HCT116 (cell line): ENCODE measurements around the gene HIVEP3. TPM values are rescaled to one million over a fixed set of nuclear protein-coding genes. Genes with fewer than 3 reads are reported as not detected.

Source experiments
- ATAC-seq: fragments of 200-7000 bp; cut with Tn5 transposase; 2 replicates; pipeline ENCODE4 v1.9.1; 2020; ENCODE audit warnings: mild to moderate bottlenecking, moderate library complexity
- BruUV-seq: library from RNA; stranded (reverse); fragments of 400-500 nt; replicated peaks from 2 replicates; lab custom pipeline; 2021; lab: Mats Ljungman, UMichigan
- CTCF ChIA-PET: fragments of 300-600 bp; sonication (Branson Sonifier 250); formaldehyde crosslinking; loops from one replicate; lab custom pipeline; 2021; ENCODE audit warnings: antibody characterized with exemption; lab: Charles Lee
- POLR2A ChIA-PET: fragments of 300-600, 350-600 bp; sonication (Branson Sonifier 250); formaldehyde crosslinking; loops from one replicate; lab custom pipeline; 2021; ENCODE audit warnings: antibody characterized with exemption; lab: Charles Lee
- RAD21 ChIA-PET, 2 experiments: fragments of 300-600 bp; sonication (Branson Sonifier 250); formaldehyde crosslinking; loops; one replicate each; lab custom pipeline; 2023; ENCODE audit warnings: low total read pairs in 2 of 2; ENCODE audit not compliant: uncharacterized antibody in 2 of 2, unreplicated experiment in 2 of 2, low non-redundant PET in 1 of 2; lab: Charles Lee
- DNase-seq: peaks from one replicate; pipeline ENCODE4 v3.0.0-alpha.2; 2010; ENCODE audit warnings: low read depth, low spot score
- H2AFZ ChIP-seq: fragments of 200-600 bp; shearing (Covaris generic), sonication (generic); 2 replicates; pipeline ENCODE4 v1.6.1; 2017; ENCODE audit warnings: low read depth, mixed run types, mixed read lengths, antibody characterized with exemption, low read length; ENCODE audit not compliant: poor library complexity, severe bottlenecking
- H3K27ac ChIP-seq: 2 replicates; pipeline ENCODE4 v1.5.1; 2012; ENCODE audit warnings: low read depth, low read length
- H3K27me3 ChIP-seq: fragments of 200-600 bp; sonication (generic); 2 replicates; pipeline ENCODE4 v1.6.1; 2016; ENCODE audit warnings: mixed run types, low read length, mixed read lengths; ENCODE audit not compliant: insufficient read depth
- H3K36me3 ChIP-seq, 2 experiments: fragments of 200-500 bp in 1 of 2; fragments of 200-600 bp in 1 of 2; sonication (Bioruptor generic) in 1 of 2; sonication (generic) in 1 of 2; 2 replicates each; pipeline versions ENCODE4 v1.5.1 to v1.6.1; 2014 to 2016; ENCODE audit warnings: low read length in 2 of 2, inconsistent platforms in 1 of 2, mixed read lengths in 1 of 2, mixed run types in 1 of 2; ENCODE audit not compliant: insufficient read depth in 2 of 2, control insufficient read depth in 1 of 2
- H3K4me1 ChIP-seq, 2 experiments: fragments of 200-600 bp in 1 of 2; sonication (generic) in 1 of 2; 2 replicates each; pipeline versions ENCODE4 v1.5.1 to v1.6.1; 2012 to 2017; ENCODE audit warnings: low read length in 2 of 2, inconsistent platforms in 1 of 2, mild to moderate bottlenecking in 1 of 2, mixed read lengths in 1 of 2, mixed run types in 1 of 2, moderate library complexity in 1 of 2; ENCODE audit not compliant: insufficient read depth in 2 of 2, control insufficient read depth in 1 of 2
- H3K4me2 ChIP-seq: fragments of 200-600 bp; sonication (generic); 2 replicates; pipeline ENCODE4 v1.6.1; 2017; ENCODE audit warnings: mixed run types, low read length, mixed read lengths
- H3K4me3 ChIP-seq, 2 experiments: fragments of 200-600 bp in 1 of 2; sonication (generic) in 1 of 2; replicated peaks in 1 of 2; 2 replicates each; pipeline ENCODE4 v1.5.1; 2011 to 2016; ENCODE audit warnings: low read length in 2 of 2, control low read depth in 1 of 2, low read depth in 1 of 2, mild to moderate bottlenecking in 1 of 2, mixed read lengths in 1 of 2, mixed run types in 1 of 2
- H3K79me2 ChIP-seq: fragments of 200-600 bp; sonication (generic); 2 replicates; pipeline ENCODE4 v1.6.1; 2017; ENCODE audit warnings: mild to moderate bottlenecking, mixed run types, low read length, moderate library complexity, mixed read lengths; ENCODE audit not compliant: insufficient read depth
- H3K9ac ChIP-seq: fragments of 200-600 bp; sonication (generic); 2 replicates; pipeline ENCODE4 v1.6.1; 2016; ENCODE audit warnings: low read length, mixed read lengths
- H3K9me2 ChIP-seq: fragments of 200-600 bp; sonication (generic), shearing (Covaris generic); 2 replicates; pipeline ENCODE4 v1.6.1; 2017; ENCODE audit warnings: mixed run types, mild to moderate bottlenecking, moderate library complexity; ENCODE audit not compliant: insufficient read depth
- H3K9me3 ChIP-seq, 2 experiments: fragments of 200-500 bp in 1 of 2; fragments of 200-600 bp in 1 of 2; sonication (Bioruptor generic) in 1 of 2; sonication (generic) in 1 of 2; 2 replicates each; pipeline ENCODE4 v1.6.1; 2014 to 2017; ENCODE audit warnings: low read length in 2 of 2, mixed read lengths in 2 of 2, inconsistent platforms in 1 of 2, low read depth in 1 of 2, mild to moderate bottlenecking in 1 of 2, mixed run types in 1 of 2, moderate library complexity in 1 of 2; ENCODE audit not compliant: control insufficient read depth in 1 of 2, insufficient read depth in 1 of 2
- H4K20me1 ChIP-seq: fragments of 200-600 bp; sonication (generic), shearing (Covaris generic); 2 replicates; pipeline ENCODE4 v1.6.1; 2017; ENCODE audit warnings: mixed run types, mild to moderate bottlenecking, moderate library complexity; ENCODE audit not compliant: insufficient read depth
- CBX3 ChIP-seq: IDR thresholded peaks from 2 replicates; pipeline ENCODE4 v1.6.1; 2012; ENCODE audit warnings: low read depth
- CEBPB ChIP-seq: IDR thresholded peaks from 2 replicates; pipeline ENCODE4 v1.6.1; 2012; ENCODE audit warnings: low read depth
- EGR1 ChIP-seq: IDR thresholded peaks from 2 replicates; pipeline ENCODE4 v1.6.1; 2012; ENCODE audit warnings: low read depth
- ELF1 ChIP-seq: IDR thresholded peaks from 2 replicates; pipeline ENCODE4 v1.6.1; 2012; ENCODE audit warnings: low read depth, borderline replicate concordance
- EZH2 ChIP-seq: fragments of 200-600 bp; sonication (generic); IDR thresholded peaks from 2 replicates; pipeline ENCODE4 v1.6.1; 2017; ENCODE audit warnings: antibody characterized with exemption, mixed run types
- EZH2phosphoT487 ChIP-seq: fragments of 200-600 bp; IDR thresholded peaks from 2 replicates; pipeline ENCODE4 v1.6.1; 2018; ENCODE audit warnings: antibody characterized with exemption, borderline replicate concordance
- FOSL1 ChIP-seq: IDR thresholded peaks from 2 replicates; pipeline ENCODE4 v1.6.1; 2012; ENCODE audit warnings: low read depth
- JUND ChIP-seq: IDR thresholded peaks from 2 replicates; pipeline ENCODE4 v1.6.1; 2012
- POLR2A ChIP-seq: IDR thresholded peaks from 2 replicates; pipeline ENCODE4 v1.7.0; 2011; ENCODE audit warnings: borderline replicate concordance; ENCODE audit not compliant: insufficient read depth, insufficient read length; ENCODE audit errors: extremely low read depth
- POLR2AphosphoS5 ChIP-seq: IDR thresholded peaks from 2 replicates; pipeline ENCODE4 v1.6.1; 2011; ENCODE audit warnings: mild to moderate bottlenecking, low read depth, low read length, moderate library complexity
- RAD21 ChIP-seq: IDR thresholded peaks from 2 replicates; pipeline ENCODE4 v1.6.1; 2012; ENCODE audit warnings: low read depth, mild to moderate bottlenecking
- SIN3A ChIP-seq: IDR thresholded peaks from 2 replicates; pipeline ENCODE4 v1.6.1; 2012; ENCODE audit warnings: low read depth
- SRF ChIP-seq: IDR thresholded peaks from 2 replicates; pipeline ENCODE4 v1.6.1; 2012; ENCODE audit warnings: low read depth
- TCF7L2 ChIP-seq: IDR thresholded peaks from 2 replicates; pipeline ENCODE4 v1.7.0; 2011; ENCODE audit warnings: borderline replicate concordance, inconsistent platforms; ENCODE audit not compliant: insufficient read depth, insufficient read length; ENCODE audit errors: extremely low read depth
- YY1 ChIP-seq: IDR thresholded peaks from 2 replicates; pipeline ENCODE4 v1.6.1; 2011; ENCODE audit warnings: low read length, low read depth, moderate library complexity, mild to moderate bottlenecking; ENCODE audit not compliant: insufficient replicate concordance; ENCODE audit errors: extremely low read depth
- ZNF274 ChIP-seq: fragments of 200-500 bp; sonication (Bioruptor generic); IDR thresholded peaks from 2 replicates; pipeline ENCODE4 v1.6.1; 2014; ENCODE audit warnings: mild to moderate bottlenecking, low read depth, low read length, inconsistent platforms
- intact Hi-C: fragments of 100-400 bp; cut with micrococcal nuclease; formaldehyde crosslinking; loops from 2 replicates; pipeline ENCODE4 v1.10.0; 2022
- total RNA-seq: library from RNA; stranded (reverse); gene quantifications from one replicate; pipeline ENCODE4 v1.2.1, GENCODE V29; 2021; ENCODE audit not compliant: unreplicated experiment
- TF ChIP-seq, protein P1 (sequence below): IDR thresholded peaks from 2 replicates; pipeline ENCODE4 v1.6.1; 2012
- TF ChIP-seq, protein P2 (sequence below), 3 experiments: fragments of 200-600 bp in 1 of 3; sonication (generic) in 1 of 3; IDR thresholded peaks in 2 of 3; conservative IDR thresholded peaks in 1 of 3; 2 replicates each; pipeline ENCODE4 v1.5.1; 2012 to 2017; ENCODE audit warnings: low read depth in 2 of 3, low read length in 2 of 3, antibody characterized with exemption in 1 of 3, borderline replicate concordance in 1 of 3, control low read depth in 1 of 3, mild to moderate bottlenecking in 1 of 3, mixed read lengths in 1 of 3, mixed run types in 1 of 3, moderate library complexity in 1 of 3; ENCODE audit not compliant: insufficient read depth in 1 of 3

The HIVEP3 gene
- total RNA-seq, 1 experiment from 2014 or later = 7.1 TPM

DNA sequence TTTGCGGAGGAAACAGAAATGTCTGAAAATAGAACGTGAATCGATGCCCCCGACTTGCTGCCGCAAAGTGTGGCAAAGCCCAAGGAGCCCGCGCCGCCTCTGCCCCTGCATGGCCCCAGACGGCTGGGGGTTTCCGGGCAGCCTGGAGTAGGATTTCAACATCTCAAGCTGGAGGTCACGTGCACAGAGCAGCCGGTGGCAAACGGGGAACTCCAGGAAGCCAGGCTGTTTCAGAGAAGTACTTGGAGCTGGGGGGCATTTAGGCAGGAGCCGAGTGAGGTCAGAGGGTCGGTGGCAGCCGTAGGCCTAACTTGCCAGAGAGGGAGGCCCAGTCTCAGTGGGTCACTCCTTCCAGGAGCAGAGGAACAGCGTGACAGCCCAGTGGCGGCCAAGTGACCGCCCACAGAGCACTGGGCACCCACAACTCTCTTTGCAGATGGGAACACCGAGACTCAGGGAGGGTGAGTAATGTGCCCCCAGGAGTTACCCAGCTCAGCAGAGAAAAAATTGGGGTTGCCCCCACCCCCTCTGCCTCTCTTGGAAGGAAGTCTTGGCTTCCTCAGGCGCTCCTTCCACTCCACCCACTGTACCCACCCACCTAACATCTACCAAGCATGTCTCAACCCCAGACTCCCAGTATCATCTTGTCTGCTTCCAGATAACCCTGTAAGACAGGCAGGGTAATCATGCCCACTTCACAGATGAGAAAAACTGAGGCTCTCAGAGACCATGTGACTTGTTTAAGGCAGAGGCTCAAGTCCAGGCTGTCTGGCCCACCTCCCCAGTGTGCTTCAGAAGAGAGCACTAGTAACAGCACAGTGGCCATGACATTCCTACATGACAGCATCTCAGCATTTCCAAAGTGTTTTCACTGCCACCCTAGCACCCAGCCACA, 179.4 kb downstream of the HIVEP3 start:
- Histone ChIP-seq H3K27ac (no peak overlapping the region), H4K20me1 (no peaks in the 10 kb centered on the region), H3K4me1 (peaks cover 0 to 12% of the 10 kb centered on the region in 2 experiments; a peak in 3 of 4 replicates), H3K9ac (no peak overlapping the region), H3K4me3 (no peak overlapping the region), H3K9me3 (no peaks in the 10 kb centered on the region), H3K4me2 (no peak overlapping the region), H3K9me2 (no peaks in the 10 kb centered on the region), H2AFZ (no peak overlapping the region), H3K79me2 (no peaks in the 10 kb centered on the region), H3K36me3 (no peaks in the 10 kb centered on the region), H3K27me3 (no peaks in the 10 kb centered on the region; the same call in 1 of the 2 replicates)
- DNase-seq (no peak), ATAC-seq (no peak)
- ChIA-PET RAD21 (no interaction called here), CTCF (no interaction called here), POLR2A (no interaction called here)
- TF ChIP-seq, protein P1, sequence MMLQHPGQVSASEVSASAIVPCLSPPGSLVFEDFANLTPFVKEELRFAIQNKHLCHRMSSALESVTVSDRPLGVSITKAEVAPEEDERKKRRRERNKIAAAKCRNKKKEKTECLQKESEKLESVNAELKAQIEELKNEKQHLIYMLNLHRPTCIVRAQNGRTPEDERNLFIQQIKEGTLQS = no peak
- TF ChIP-seq EGR1 (no peak), ELF1 (no peak)
- BruUV-seq = no TSS peak
- intact Hi-C loops = no loop called here

DNA sequence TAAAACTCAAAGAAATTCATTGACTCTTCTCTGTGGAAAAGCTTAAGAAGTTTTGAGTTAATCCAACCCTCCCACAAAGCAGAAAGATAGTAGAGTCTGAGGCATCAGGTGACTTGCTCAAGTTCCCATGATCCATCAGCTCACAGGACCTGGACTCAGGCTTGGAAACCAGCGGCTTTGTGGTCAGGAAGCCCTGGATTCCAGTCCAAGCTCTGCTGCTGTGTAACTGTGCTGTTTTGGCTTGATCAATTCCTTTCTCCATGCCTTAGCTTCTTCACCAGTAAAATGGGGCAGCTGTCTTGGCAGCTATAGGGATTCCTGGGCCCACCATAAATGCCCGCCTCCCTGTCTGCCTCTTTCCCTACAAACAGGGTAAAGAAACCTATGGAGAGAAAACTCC, 180.2 kb downstream of the HIVEP3 start:
- BruUV-seq = no TSS peak
- intact Hi-C loops = no loop called here
- RAD21 ChIA-PET = no interaction called here
- H3K27ac ChIP-seq = no peak overlapping the region
- no peaks in the 10 kb centered on the region for H4K20me1 ChIP-seq
- H3K4me2 ChIP-seq = no peak overlapping the region
- DNase-seq (no peak), ATAC-seq (no peak)
- no peaks in the 10 kb centered on the region for H3K36me3 ChIP-seq
- no peaks in the 10 kb centered on the region for H3K79me2 ChIP-seq
- H3K9ac ChIP-seq = no peak overlapping the region
- no peak overlapping the region for H3K4me3 ChIP-seq
- H3K27me3 ChIP-seq = no peaks in the 10 kb centered on the region; the same call in 1 of the 2 replicates
- POLR2A ChIA-PET = no interaction called here
- CTCF ChIA-PET = no interaction called here
- no peaks in the 10 kb centered on the region for H3K9me2 ChIP-seq
- H3K9me3 ChIP-seq = no peaks in the 10 kb centered on the region
- no peak overlapping the region for H2AFZ ChIP-seq
- H3K4me1 ChIP-seq = peaks cover 0 to 4% of the 10 kb centered on the region in 2 experiments; a peak in 3 of 4 replicates
- TF ChIP-seq TCF7L2 (no peak), EZH2phosphoT487 (no peak), CBX3 (no peak), EZH2 (no peak), JUND (no peak), RAD21 (no peak), FOSL1 (no peak), POLR2AphosphoS5 (no peak), CEBPB (no peak), ZNF274 (no peak), SRF (no peak), EGR1 (no peak), SIN3A (no peak), POLR2A (no peak), YY1 (no peak)
- TF ChIP-seq, protein P2, sequence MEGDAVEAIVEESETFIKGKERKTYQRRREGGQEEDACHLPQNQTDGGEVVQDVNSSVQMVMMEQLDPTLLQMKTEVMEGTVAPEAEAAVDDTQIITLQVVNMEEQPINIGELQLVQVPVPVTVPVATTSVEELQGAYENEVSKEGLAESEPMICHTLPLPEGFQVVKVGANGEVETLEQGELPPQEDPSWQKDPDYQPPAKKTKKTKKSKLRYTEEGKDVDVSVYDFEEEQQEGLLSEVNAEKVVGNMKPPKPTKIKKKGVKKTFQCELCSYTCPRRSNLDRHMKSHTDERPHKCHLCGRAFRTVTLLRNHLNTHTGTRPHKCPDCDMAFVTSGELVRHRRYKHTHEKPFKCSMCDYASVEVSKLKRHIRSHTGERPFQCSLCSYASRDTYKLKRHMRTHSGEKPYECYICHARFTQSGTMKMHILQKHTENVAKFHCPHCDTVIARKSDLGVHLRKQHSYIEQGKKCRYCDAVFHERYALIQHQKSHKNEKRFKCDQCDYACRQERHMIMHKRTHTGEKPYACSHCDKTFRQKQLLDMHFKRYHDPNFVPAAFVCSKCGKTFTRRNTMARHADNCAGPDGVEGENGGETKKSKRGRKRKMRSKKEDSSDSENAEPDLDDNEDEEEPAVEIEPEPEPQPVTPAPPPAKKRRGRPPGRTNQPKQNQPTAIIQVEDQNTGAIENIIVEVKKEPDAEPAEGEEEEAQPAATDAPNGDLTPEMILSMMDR (IDR thresholded peaks at IDR 0.05 in 2 of 3, conservative IDR thresholded peaks at IDR 0.05 in 1 of 3; ENCODE audit: borderline replicate concordance in 1 of 3, insufficient read depth in 1 of 3, low read depth in 2 of 3, low read length in 2 of 3) = no peak
